GM19455 (cell line): ENCODE measurements around the gene PCDH1.
"Not testable (repeated sequence)": the region's sequence is repeated elsewhere in the genome, so short reads cannot be mapped to it uniquely, and the experiment has no call there.

Experiments used
- ATAC-seq: cut with Tn5 transposase; IDR thresholded peaks from one replicate; pipeline ENCODE4 v1.9.1; 2021; ENCODE audit not compliant: unreplicated experiment

Gene PCDH1

DNA sequence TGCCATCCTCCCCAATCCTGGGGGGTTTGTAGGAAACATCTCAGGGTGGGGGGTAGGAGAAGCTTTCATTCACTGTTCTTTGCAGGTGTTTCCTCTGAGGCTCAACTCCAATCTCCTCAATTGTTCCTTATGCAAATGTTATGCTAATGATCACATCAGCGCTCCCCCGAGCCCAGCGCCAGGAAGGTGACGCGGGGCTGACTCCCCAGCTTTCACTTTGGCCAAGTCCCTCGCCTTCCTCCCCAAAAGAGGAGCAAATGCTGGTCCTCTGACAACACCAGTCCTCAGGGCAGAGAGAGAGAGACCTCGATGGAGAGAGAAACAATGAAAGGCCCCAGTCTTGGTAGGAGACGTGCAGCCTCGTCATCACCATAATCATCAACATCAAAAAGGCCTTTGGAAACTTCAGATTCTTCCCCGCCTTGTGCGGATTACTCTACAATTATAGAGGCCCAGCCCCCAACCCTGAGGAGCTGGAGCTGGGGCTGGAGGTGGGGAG, 39.1 kb downstream of the PCDH1 start:
- no peak for ATAC-seq

GRCh38 chr5:141838326-141839014, 39.7 kb downstream of the PCDH1 start:
- ATAC-seq = no peak

GRCh38 chr5:141835928-141836670, 42.1 kb downstream of the PCDH1 start:
- no peak for ATAC-seq

- no peak for ATAC-seq
Measured at GRCh38 chr5:141834331-141834730, 43.9 kb downstream of the PCDH1 start.

DNA sequence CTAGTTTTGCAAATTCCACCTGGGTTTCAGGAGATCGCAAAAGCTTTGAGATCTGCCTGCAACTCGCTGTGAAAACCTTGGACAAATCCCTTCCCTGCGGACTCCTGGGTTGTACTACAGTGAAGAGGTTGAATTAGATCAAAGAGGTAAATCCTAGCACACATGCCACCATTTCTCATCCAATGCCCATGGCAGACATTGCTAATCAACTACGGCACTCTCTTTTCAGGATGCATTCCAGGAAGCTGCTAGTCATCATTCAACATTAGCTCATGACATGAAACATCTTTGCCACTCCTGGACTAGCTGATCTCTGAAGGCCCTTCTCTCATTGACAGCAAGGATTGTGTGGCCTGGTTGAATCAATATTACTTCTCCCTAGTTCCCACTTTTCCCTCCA, 46.1 kb downstream of the PCDH1 start:
- no peak for ATAC-seq

- no peak for ATAC-seq
Measured at GRCh38 chr5:141828162-141828561, 50.0 kb downstream of the PCDH1 start.

GRCh38 chr5:141826674-141827073, 51.5 kb downstream of the PCDH1 start:
- ATAC-seq = no peak

DNA sequence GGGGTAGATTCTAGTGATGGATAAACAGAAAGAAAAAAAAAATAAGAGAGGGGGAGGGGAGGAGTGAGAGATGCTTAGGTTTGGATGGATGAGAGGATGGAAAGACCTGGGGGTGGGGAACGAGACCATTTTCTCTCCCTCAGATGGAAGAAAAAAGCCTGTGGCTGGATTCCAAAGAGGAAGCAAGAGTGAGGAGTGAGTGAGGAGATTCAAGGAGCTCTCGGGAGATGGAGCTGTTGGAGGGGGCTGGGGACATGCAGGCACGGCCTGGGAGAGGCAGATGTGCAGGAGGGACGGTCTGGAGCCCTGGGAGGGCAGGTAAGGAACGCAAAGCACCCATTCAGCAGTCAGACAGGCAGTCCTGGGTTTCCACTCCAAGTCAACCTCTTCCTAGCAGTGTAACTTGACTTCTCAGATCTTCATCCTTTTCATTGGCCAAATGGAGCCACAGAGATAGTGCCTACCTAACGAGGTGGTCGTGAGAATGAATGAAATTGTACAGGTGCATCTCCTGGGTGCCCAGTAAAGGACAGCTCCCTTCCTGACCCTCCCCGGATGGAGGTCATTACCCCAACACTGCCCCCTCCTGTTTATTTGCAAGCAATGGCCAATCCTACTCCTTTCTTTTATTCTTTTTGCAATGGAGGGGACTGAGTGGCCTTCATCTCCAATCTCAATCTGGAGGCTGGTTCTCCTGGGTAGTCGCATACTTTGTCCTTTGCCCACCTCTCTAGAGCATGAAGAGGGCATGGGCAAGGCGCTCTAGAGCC, 52.2 kb downstream of the PCDH1 start:
- ATAC-seq = no peak

DNA sequence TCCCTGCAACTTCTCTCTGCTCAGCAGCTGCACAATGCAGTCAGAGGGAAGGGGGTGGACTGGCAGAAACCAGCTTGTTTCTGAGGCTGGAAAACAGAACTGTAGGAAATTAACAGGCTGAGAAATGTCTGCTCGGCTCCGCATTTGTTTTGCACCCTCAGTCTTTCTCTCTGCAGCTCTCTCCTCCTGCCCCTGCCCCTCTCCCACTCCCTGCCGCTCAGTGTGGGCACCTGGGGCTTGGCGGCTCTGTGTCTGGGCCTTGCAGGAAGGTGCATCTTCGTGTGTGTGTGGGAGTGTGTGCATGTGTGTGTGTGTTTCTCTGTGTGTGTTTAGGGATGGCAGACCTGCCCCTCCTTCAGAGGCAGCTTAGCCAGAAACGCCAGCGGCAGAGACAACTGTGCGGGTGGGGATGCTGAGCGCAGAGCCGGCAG, 53.0 kb downstream of the PCDH1 start:
- ATAC-seq = no peak

DNA sequence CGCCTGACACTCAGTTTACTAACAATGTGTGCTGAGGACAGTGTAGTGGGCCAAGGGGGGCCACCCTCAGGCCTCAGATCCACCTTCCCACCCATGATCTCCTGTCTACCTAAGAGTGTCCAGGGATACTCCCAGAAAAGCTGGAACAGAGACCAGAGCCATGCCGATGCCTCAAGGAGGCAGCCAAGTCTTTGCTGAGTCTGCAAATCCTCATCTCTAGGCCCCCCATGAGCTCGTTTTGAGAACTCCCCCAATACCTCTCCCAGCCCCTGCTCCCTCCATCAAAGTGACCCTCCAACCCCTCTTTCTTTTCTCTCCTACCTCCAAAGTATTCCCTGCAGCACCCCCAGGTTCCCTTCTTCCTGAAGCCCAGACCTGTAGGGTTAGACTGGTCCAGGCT, 53.5 kb downstream of the PCDH1 start:
- ATAC-seq = no peak

- no peak for ATAC-seq
Measured at GRCh38 chr5:141823056-141823455, 55.2 kb downstream of the PCDH1 start.

- ATAC-seq = no peak
Measured at GRCh38 chr5:141822144-141822543, 56.1 kb downstream of the PCDH1 start.

- ATAC-seq = no peak
Measured at GRCh38 chr5:141821430-141821925, 56.7 kb downstream of the PCDH1 start.

DNA sequence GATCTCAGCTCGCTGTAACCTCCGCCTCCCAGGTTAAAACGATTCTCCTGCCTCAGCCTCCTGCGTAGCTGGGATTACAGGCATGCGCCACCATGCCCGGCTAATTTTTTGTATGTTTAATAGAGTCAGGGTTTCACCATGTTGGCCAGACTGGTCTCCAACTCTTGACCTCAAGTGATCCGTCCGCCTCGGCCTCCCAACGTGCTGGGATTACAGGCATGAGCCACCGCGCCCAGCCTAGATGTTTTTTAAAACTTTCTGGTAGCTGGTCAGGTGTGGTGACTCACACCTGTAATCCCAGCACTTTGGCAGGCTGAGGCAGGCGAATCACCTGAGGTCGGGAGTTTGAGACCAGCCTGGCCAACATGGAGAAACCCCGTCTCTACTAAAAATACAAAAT, 57.5 kb downstream of the PCDH1 start:
- ATAC-seq = not testable (repeated sequence)

- ATAC-seq = no peak
Measured at GRCh38 chr5:141817631-141818030, 60.6 kb downstream of the PCDH1 start.

GRCh38 chr5:141816598-141817399, 61.4 kb downstream of the PCDH1 start:
- no peak for ATAC-seq

DNA sequence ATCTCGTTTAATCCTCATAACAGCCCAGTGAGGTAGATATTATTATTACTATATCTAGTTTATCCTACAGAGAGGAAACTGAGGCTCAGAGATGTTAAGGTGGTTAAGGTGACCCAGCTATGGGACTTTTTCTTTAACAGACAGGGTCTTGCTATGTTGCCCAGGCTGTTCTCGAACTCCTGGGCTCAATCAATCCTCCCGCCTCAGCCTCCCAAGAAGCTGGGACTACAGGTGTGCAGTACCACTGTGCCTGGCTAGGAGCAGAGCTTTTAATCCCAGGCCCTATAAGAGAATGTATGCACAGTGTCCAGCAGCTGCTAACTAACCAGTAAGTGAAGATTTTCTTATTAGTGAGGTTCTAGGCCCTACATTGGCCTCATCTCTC, 62.4 kb downstream of the PCDH1 start:
- no peak for ATAC-seq

DNA sequence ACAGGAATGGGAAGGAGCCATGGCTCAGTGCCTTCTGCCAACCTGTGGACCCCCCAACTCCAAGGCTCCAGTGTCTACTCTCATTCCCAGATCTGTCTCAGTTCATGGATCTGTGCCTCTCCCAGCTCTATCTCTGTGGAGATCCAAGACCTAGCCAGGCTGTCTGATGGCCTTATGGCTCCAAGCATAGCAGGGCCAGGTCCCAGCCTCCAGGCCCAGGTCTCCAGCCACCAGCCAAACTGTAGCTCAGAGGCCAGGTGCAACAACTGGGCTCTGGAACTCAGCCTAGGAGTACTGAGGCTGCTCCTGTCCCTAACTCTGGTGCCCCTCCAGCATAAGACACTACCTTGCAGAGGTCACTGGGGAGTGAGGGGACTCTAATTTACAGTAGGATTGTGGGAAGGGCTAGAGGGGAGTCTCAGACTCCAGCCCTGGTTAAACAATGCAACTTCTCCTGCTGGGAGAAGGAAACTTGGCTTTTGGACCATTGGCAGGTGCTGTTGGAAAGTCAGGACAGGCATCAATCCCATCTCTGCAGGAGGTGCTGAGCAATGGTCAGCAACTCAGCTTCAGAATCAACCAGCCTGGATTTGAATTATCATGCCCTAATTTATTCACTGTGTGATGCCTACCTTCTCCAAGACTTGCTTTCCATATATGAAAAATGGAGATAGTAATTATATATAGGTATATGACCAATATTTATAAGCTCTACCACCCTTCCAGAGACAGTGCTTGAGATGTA, 63.0 kb downstream of the PCDH1 start:
- ATAC-seq = no peak

GRCh38 chr5:141814064-141814964, 63.9 kb downstream of the PCDH1 start:
- no peak for ATAC-seq
